GM19193 (cell line): Measurements from ENCODE around the gene MYO1F.

Experiments
- POLR2A ChIP-seq: IDR thresholded peaks from 4 replicates; pipeline ENCODE4 v1.6.1; 2011; ENCODE audit not compliant: insufficient read depth, insufficient read length; ENCODE audit errors: extremely low read depth

MYO1F gene

GRCh38 chr19:8515317-8515716, 61.9 kb downstream of the MYO1F start:
- no peak for TF ChIP-seq POLR2A

- peak; percentile 91 for TF ChIP-seq POLR2A
These were observed 63.3 kb downstream of the MYO1F start, which contains the start of gene ZNF414 for GRCh38 chr19:8513687-8514504. Gene ZNF414 (minus strand): TSS chr19:8514167. CDS start chr19:8514046, 121 bp downstream.

GRCh38 chr19:8513036-8513686, 64.1 kb downstream of the MYO1F start:
- no peak for TF ChIP-seq POLR2A

GRCh38 chr19:8512115-8512967, 64.9 kb downstream of the MYO1F start:
- TF ChIP-seq POLR2A: no peak

DNA sequence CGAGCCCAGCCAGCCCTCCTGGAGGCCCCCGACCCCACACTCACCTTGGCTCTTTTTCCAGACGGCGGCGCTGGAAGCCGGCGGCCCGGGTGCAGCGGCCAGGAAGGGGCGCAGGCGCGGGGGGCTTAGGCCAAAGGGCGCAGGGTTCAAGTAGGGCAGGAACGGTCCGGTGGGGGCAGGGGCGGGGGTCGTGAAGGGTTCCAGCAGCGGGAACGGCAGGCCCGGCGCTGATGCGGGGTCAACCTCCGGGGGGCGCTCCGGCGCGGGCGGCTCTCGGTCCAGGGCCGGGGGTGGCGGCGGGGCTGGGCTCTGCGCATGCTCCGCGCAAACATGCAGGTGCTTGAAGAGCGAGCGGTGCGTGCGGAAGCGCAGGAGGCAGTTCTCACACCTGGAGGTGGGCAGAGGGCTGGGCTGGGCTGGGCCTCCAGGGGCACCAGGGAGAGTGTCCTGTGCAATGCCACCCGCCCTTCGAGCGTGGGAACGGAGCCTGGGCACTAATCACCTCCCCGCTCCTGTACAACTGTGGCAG, 65.6 kb downstream of the MYO1F start:
- TF ChIP-seq POLR2A: no peak

GRCh38 chr19:8510589-8511115, 66.6 kb downstream of the MYO1F start:
- no peak for TF ChIP-seq POLR2A

- no peak for TF ChIP-seq POLR2A
These were observed 70.8 kb downstream of the MYO1F start for GRCh38 chr19:8506402-8506957.

DNA sequence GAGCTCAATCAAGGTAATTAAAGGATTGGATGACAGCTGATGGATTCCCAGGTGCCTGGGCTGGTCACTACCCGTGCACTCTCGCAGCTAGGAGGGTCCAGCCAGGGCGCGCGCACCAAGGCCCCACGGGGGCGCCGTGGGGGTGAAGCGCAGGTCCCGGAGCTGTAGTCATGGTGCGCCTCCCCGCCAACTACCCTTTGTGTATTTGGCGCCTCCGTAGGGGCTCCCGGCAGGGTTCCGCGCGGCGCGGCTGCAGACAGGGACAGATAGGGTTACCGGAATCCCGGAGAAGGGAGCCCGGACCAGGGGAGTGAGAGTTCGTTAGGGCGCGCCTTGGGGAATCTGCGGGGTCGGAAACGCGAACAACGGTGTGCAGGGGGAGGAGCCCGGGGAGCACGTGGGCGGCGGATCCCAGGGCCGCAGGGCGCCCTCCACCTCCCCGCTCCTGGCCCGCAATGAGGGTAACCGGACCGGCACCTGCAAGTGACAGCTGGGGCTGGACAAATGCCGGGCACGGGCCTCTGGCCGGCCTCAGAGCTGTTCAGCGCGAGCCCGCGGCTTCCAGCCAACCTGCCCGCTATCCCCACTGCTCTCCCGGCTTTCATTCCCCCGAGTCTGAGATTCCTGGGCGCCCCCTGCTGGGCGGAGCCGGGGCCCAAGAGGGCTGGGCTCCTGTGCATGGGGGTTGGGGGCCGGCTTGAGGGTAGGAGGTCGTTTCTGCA, 71.4 kb downstream of the MYO1F start:
- peak; percentile 36 for TF ChIP-seq POLR2A

DNA sequence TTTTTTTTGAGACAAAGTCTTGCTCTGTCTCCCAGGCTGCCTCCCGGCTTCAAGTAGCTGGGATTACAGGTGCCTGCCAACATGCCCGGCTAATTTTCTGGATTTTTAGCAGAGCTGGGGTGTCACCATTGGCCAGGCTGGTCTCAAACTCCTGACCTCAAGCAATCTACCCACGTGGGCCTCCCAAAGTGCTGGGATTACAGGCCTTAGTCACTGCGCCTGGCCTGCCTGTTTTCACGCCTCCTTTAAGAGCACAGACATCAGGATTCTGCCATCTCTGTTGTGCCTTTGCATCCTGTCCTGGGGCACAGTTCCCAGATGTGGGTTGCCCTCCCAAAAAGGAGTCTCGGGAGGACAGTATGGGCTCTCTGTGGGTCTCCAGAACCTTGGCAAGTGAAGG, 72.3 kb downstream of the MYO1F start:
- no peak for TF ChIP-seq POLR2A

DNA sequence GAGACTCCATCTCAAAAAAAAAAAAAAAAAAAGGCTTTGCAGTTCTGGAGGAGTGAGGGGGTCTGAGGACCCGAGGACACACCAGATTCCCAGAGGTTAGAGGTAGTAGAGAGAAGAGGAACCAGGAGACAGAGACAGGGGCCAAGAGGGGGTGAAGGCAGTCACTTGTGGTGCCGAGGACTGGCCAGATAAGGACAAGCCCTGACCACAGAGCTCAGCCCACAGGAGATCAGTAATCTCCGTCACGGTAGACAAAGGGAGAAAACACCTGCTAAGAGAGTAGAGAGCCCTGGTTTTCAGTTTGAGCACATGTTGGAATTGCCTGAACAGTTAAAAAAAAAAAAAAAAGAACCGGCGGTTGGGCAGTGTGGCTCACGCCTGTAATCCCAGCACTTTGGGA, 73.1 kb downstream of the MYO1F start:
- no peak for TF ChIP-seq POLR2A

DNA sequence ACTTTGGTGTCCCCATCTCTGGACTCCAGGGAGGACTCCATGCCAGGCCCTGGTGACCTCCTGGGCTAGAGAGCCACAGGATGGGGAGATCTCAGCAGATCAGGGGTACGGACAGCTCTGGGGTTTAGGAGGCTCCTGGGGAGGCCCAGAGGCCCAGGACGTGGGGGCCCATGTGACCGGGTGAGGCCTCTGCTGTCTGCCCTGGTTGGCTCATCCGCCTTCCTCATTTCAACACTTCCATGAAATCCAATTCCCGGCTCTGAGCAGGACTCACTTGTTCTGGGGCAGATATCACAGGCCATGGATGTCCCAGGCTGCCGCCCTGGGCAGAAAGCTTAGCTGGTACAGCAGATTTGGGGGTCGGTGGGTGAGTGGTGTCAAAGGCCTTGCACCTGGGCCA, 73.7 kb downstream of the MYO1F start:
- no peak for TF ChIP-seq POLR2A

GRCh38 chr19:8501981-8502380, 75.3 kb downstream of the MYO1F start:
- no peak for TF ChIP-seq POLR2A

- no peak for TF ChIP-seq POLR2A
These were observed 75.7 kb downstream of the MYO1F start for GRCh38 chr19:8501516-8501915.

DNA sequence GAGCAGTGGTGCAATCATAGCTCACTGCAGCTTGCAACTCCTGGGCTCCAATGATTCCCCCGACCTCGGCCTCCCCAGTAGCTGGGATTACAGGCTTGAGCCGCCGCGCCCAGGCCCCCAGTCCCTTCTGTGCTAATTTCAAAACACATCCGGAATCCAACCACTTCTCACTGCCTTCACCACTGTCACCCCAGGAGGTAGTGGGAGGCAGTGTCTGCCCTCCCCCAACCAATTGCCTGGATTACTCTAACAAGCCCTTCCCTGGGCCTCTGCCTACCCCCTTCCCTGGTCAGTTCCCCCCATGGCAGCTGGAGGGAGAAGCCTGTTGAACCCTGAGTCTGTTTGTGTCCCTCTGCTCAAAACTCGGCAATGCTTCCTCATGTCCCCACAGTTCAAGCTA, 77.1 kb downstream of the MYO1F start:
- no peak for TF ChIP-seq POLR2A
